HepG2 (cell line): ENCODE results near the gene DHX8. TPM values are rescaled to one million over a fixed set of nuclear protein-coding genes. Genes with fewer than 3 reads are reported as not detected.

Source experiments
- BRF2 ChIP-seq: sonication (generic); formaldehyde crosslinking; IDR thresholded peaks from 2 replicates; pipeline ENCODE4 v1.8.1; 2022; ENCODE audit warnings: mild to moderate bottlenecking, missing genetic modification reagents
- CTCF ChIP-seq: sonication (generic); formaldehyde crosslinking; IDR thresholded peaks from 2 replicates; pipeline ENCODE4 v1.5.0; 2020; ENCODE audit warnings: mild to moderate bottlenecking, missing genetic modification reagents, moderate library complexity
- FOXK1 ChIP-seq: sonication (generic); formaldehyde crosslinking; IDR thresholded peaks from 2 replicates; pipeline ENCODE4 v1.4.0; 2020; ENCODE audit warnings: low read depth, missing genetic modification reagents, borderline replicate concordance
- HNRNPUL1 ChIP-seq: fragments of 200-400 bp; formaldehyde crosslinking; IDR thresholded peaks from 2 replicates; pipeline ENCODE4 v1.6.1; 2017; ENCODE audit warnings: low read depth, mild to moderate bottlenecking, low read length, moderate library complexity
- KLF16 ChIP-seq, 2 experiments: sonication (generic) in 1 of 2; formaldehyde crosslinking in 1 of 2; IDR thresholded peaks; 2 replicates each; pipeline versions ENCODE4 v1.6.1 to v1.8.0; 2016 to 2023; ENCODE audit warnings: missing genetic modification reagents in 2 of 2, missing compliant biosample characterization in 1 of 2
- KLF6 ChIP-seq: IDR thresholded peaks from 2 replicates; pipeline ENCODE4 v1.8.0; 2016; ENCODE audit warnings: missing biosample characterization, missing genetic modification reagents
- LCORL ChIP-seq, 2 experiments: fragments of 450-650 bp in 1 of 2; sonication (generic) in 1 of 2; formaldehyde crosslinking in 1 of 2; IDR thresholded peaks; 2 replicates each; pipeline versions ENCODE4 v1.5.0 to v1.6.1; 2017 to 2020; ENCODE audit warnings: antibody characterized with exemption in 1 of 2, missing genetic modification reagents in 1 of 2
- MEF2D ChIP-seq: sonication (generic); formaldehyde crosslinking; IDR thresholded peaks from 2 replicates; pipeline ENCODE4 v1.5.1; 2020; ENCODE audit warnings: mild to moderate bottlenecking, missing genetic modification reagents
- MTERF4 ChIP-seq: sonication (generic); formaldehyde crosslinking; IDR thresholded peaks from 2 replicates; pipeline ENCODE4 v1.8.0; 2023; ENCODE audit warnings: mild to moderate bottlenecking, missing genetic modification reagents
- RCOR2 ChIP-seq: IDR thresholded peaks from 2 replicates; pipeline ENCODE4 v1.6.1; 2016; ENCODE audit warnings: missing biosample characterization, missing genetic modification reagents
- SCMH1 ChIP-seq: sonication (generic); formaldehyde crosslinking; IDR thresholded peaks from 2 replicates; pipeline ENCODE4 v1.9.0; 2021; ENCODE audit warnings: missing genetic modification reagents, mild to moderate bottlenecking, borderline replicate concordance
- SIX1 ChIP-seq: sonication (generic); formaldehyde crosslinking; IDR thresholded peaks from 2 replicates; pipeline ENCODE4 v1.4.0; 2020; ENCODE audit warnings: missing genetic modification reagents, borderline replicate concordance
- SOX13 ChIP-seq, 3 experiments: fragments of 450-650 bp in 1 of 3; sonication (generic) in 1 of 3; formaldehyde crosslinking in 1 of 3; IDR thresholded peaks in 2 of 3; conservative IDR thresholded peaks in 1 of 3; 2 replicates each; pipeline versions ENCODE4 v1.5.0 to v1.6.1; 2016 to 2020; ENCODE audit warnings: antibody characterized with exemption in 1 of 3, mild to moderate bottlenecking in 1 of 3, missing compliant biosample characterization in 1 of 3, missing genetic modification reagents in 1 of 3, moderate library complexity in 1 of 3
- ZBTB25 ChIP-seq: IDR thresholded peaks from 2 replicates; pipeline ENCODE4 v1.6.1; 2018; ENCODE audit warnings: missing genetic modification reagents
- ZNF24 ChIP-seq: fragments of 450-650 bp; IDR thresholded peaks from 2 replicates; pipeline ENCODE4 v1.6.1; 2017; ENCODE audit warnings: antibody characterized with exemption, mild to moderate bottlenecking
- ZNF441 ChIP-seq: sonication (generic); formaldehyde crosslinking; IDR thresholded peaks from 2 replicates; pipeline ENCODE4 v1.7.0; 2021; ENCODE audit warnings: missing genetic modification reagents, borderline replicate concordance
- ZNF567 ChIP-seq: sonication (generic); formaldehyde crosslinking; IDR thresholded peaks from 2 replicates; pipeline ENCODE4 v1.8.1; 2023; ENCODE audit warnings: mild to moderate bottlenecking, missing genetic modification reagents, borderline replicate concordance
- ZNF619 ChIP-seq: sonication (generic); formaldehyde crosslinking; IDR thresholded peaks from 2 replicates; pipeline ENCODE4 v1.4.0; 2020; ENCODE audit warnings: mild to moderate bottlenecking, missing genetic modification reagents
- ZNF780A ChIP-seq: sonication (generic); formaldehyde crosslinking; IDR thresholded peaks from 2 replicates; pipeline ENCODE4 v1.8.0; 2022; ENCODE audit warnings: mild to moderate bottlenecking, missing genetic modification reagents, moderate library complexity
- ZNF788 ChIP-seq: sonication (generic); formaldehyde crosslinking; IDR thresholded peaks from 2 replicates; pipeline ENCODE4 v1.5.0; 2020; ENCODE audit warnings: mild to moderate bottlenecking, missing genetic modification reagents, borderline replicate concordance
- ZNF878 ChIP-seq: sonication (generic); formaldehyde crosslinking; IDR thresholded peaks from 2 replicates; pipeline ENCODE4 v1.8.1; 2023; ENCODE audit warnings: mild to moderate bottlenecking, missing genetic modification reagents, moderate library complexity
- polyA plus RNA-seq, 8 experiments: library from polyadenylated mRNA; depleted of rRNA in 3 of 8; stranded (reverse) in 7 of 8; unstranded in 1 of 8; fragments of >200 nt; fragmentation: Illumina TruSeq in 4 of 8; extraction: Trizol in 4 of 8; gene quantifications; 2 replicates each; pipeline versions ENCODE4 v1.2.1 to v1.2.3, GENCODE V29; 2011 to 2016; ENCODE audit warnings: low read depth in 4 of 8, missing spikeins in 1 of 8, mixed read lengths in 1 of 8; ENCODE audit not compliant: insufficient read depth in 1 of 8
- total RNA-seq, 5 experiments: library from RNA; depleted of rRNA; stranded (reverse); fragments of >200 nt; fragmentation: Illumina TruSeq; extraction: Trizol; gene quantifications; 2 replicates each; pipeline ENCODE4 v1.2.3, GENCODE V29; 2016; ENCODE audit warnings: low read depth in 1 of 5

Gene DHX8
- total and polyA plus RNA-seq, 2 of the 13 experiments (the other 11 are each of a cell fraction or from before 2014, with no cell fraction given) = 24.8 to 48.9 TPM

GRCh38 chr17:43482103-43483012, 1.4 kb upstream of the DHX8 start (continued):
- TF ChIP-seq BRF2 (CRISPR knock-in tag) = no peak
- TF ChIP-seq HNRNPUL1 = no peak
- TF ChIP-seq LCORL (IDR thresholded peaks at IDR 0.05) = no peak
- peak; percentile 51; the same call in 1 of the 2 replicates for TF ChIP-seq LCORL (CRISPR knock-in tag; IDR thresholded peaks at IDR 0.05)
- TF ChIP-seq ZNF24 = no peak
- TF ChIP-seq RCOR2 = 0 out of 2 replicates have a peak, but pooled peaks have one; percentile 36
- peak in 1 of 2 experiments; percentile 5; a peak in 1 of 4 replicates for TF ChIP-seq KLF16 (CRISPR knock-in tag; IDR thresholded peaks at IDR 0.05)
- TF ChIP-seq SCMH1 (CRISPR knock-in tag) = no peak
- 0 out of 2 replicates have a peak, but pooled peaks have one; percentile 33 for TF ChIP-seq ZNF878 (CRISPR knock-in tag)
- no peak; the same call in 1 of the 2 replicates for TF ChIP-seq SOX13 (IDR thresholded peaks at IDR 0.05)
- peak in 1 of 2 experiments; percentile 60; a peak in 2 of 4 replicates for TF ChIP-seq SOX13 (CRISPR knock-in tag; conservative IDR thresholded peaks at IDR 0.05 in 1 of 2, IDR thresholded peaks at IDR 0.05 in 1 of 2)
- peak; percentile 74 for TF ChIP-seq MEF2D (CRISPR knock-in tag)
- TF ChIP-seq CTCF (CRISPR knock-in tag) = 0 out of 2 replicates have a peak, but pooled peaks have one; percentile 4
- TF ChIP-seq ZBTB25 (CRISPR knock-in tag) = 0 out of 2 replicates have a peak, but pooled peaks have one; percentile 29
- TF ChIP-seq ZNF619 (CRISPR knock-in tag) = 0 out of 2 replicates have a peak, but pooled peaks have one; percentile 14
- no peak for TF ChIP-seq ZNF780A
- TF ChIP-seq KLF6 (CRISPR knock-in tag) = no peak
- TF ChIP-seq ZNF441 (CRISPR knock-in tag) = peak; percentile 93
- TF ChIP-seq ZNF567 (CRISPR knock-in tag) = 0 out of 2 replicates have a peak, but pooled peaks have one; percentile 38
- peak; percentile 43; the same call in 1 of the 2 replicates for TF ChIP-seq SIX1 (CRISPR knock-in tag)
- peak; percentile 13; the same call in 1 of the 2 replicates for TF ChIP-seq FOXK1 (CRISPR knock-in tag)
- TF ChIP-seq ZNF788 (CRISPR knock-in tag) = peak; percentile 62; the same call in 1 of the 2 replicates
- no peak for TF ChIP-seq MTERF4 (CRISPR knock-in tag)
